ENCODE measurements around the gene SPHK1. TPM values are rescaled to one million over a fixed set of nuclear protein-coding genes. Genes with fewer than 3 reads are reported as not detected.
A peak's percentile ranks its signal among the peaks of the same experiment; 100 is the strongest.
"Not testable (repeated sequence)": the region's sequence is repeated elsewhere in the genome, so short reads cannot be mapped to it uniquely, and the experiment has no call there.

The SPHK1 gene
- total RNA-seq, 2 experiments from 2014 or later: 3.4 to 3.9 TPM

DNA sequence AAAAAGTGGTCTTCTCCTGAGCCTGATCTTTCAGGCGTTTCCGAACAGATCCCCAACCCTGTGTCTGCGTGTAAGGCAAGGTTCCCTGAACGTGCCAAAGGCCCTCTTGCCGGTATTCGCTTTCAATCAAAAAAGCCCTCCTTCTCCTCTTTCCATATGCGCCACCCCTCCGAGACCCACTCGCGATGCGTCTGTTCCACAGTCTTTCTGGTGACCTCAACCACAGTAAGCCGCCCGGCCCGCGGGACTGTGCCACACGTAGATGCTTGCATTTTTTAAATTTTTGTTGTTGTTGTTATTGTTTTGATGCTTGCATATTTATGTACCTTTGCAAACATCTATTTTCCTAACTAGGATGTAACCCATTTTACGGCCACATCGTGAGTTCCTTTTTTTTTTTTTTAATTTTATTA, 30.1 kb upstream of the SPHK1 start:
- H3K36me3 Mint-ChIP-seq: peaks cover 5% of the 10 kb centered on the region
- H3K27ac Mint-ChIP-seq: peak overlapping the region; percentile 99
- H3K27me3 Mint-ChIP-seq: peaks cover 5% of the 10 kb centered on the region
- H3K9me3 Mint-ChIP-seq: no peaks in the 10 kb centered on the region
- POLR2A ChIA-PET: interaction anchor here (1.0 to 3.7 kb wide), 3 partner anchors 30 to 209 kb away, joined by 3 to 63 read pairs (median 6); partner anchors contain the start of gene SPHK1
- DNase-seq: no peak
- no peak for ATAC-seq (ENCODE audit: low read depth)
- H3K4me3 Mint-ChIP-seq: peak overlapping the region; percentile 96
- H3K4me1 Mint-ChIP-seq: peaks cover 17% of the 10 kb centered on the region

DNA sequence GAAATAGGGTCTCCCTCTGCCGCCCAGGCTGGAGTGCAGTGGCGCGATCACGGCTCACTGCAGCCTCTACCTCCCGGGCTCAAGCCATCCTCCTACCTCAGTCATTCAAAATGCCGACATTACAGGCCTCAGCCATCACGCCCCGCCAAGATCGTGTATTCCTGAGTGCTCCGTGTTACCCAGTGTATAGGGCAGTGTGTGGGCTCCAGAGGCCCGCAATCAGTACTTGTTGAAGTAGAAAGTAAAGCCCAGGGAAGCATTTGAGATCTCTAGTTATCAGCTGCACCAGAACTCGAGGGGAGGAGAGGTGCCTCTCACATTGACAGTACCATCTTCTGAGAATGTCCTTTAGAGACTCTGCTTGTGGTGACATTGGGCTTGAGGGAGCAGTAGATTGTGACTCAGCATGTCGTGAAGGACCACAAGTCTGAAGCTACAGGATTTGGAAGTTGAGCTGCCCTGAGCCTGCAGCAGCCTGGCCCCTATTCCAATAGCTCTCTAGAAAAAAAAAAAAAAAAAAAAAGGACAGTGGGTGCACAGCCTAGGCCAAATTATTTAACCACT, 29.6 kb upstream of the SPHK1 start:
- H3K9me3 Mint-ChIP-seq: no peaks in the 10 kb centered on the region
- peaks cover 17% of the 10 kb centered on the region for H3K4me1 Mint-ChIP-seq
- peak overlapping the region; percentile 78 for H3K27ac Mint-ChIP-seq
- H3K27me3 Mint-ChIP-seq: peaks cover 5% of the 10 kb centered on the region
- DNase-seq (no peak), ATAC-seq (ENCODE audit: low read depth) (no peak)
- POLR2A ChIA-PET: interaction anchor here (1.0 to 3.7 kb wide), 3 partner anchors 11 to 138 kb away, joined by 5 to 63 read pairs (median 6); partner anchors contain the start of gene SPHK1
- H3K36me3 Mint-ChIP-seq: peaks cover 5% of the 10 kb centered on the region
- peak overlapping the region; percentile 96 for H3K4me3 Mint-ChIP-seq

DNA sequence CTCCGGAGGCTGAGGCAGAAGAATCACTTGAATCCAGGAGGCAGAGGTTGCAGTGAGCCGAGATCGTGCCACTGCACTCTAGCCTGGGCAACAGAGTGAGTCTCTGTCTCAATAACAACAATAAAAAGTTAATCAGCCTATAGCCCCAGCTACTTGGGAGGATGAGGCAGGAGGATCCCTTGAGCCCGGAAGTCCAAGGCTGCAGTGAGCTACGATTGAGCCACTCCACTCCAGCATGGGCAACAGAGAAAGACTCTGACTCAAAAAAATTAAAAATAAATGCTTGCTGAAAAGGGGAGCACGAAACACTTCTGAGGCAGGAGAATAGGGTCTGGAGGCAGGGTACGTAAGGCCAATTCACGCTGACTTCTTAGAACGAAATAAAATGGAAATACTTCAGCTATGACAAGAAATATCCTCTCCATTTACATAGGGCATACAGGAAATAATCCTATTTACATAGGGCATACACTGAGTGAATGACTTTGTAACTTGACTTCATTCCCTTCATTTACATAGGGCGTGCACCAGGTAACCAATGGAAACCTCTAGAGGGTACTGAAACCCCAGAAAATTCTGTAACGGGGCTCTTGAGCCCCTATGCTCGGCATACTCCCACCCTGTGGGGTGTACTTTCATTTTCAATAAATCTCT, 27.5 kb upstream of the SPHK1 start:
- H3K27ac Mint-ChIP-seq: no peak overlapping the region
- ATAC-seq (ENCODE audit: low read depth) (no peak), DNase-seq (no peak)
- H3K4me1 Mint-ChIP-seq: peaks cover 13% of the 10 kb centered on the region
- no peak overlapping the region for H3K4me3 Mint-ChIP-seq
- H3K27me3 Mint-ChIP-seq: peaks cover 11% of the 10 kb centered on the region
- no peaks in the 10 kb centered on the region for H3K9me3 Mint-ChIP-seq
- POLR2A ChIA-PET: no interaction called here
- H3K36me3 Mint-ChIP-seq: peaks cover 1% of the 10 kb centered on the region

DNA sequence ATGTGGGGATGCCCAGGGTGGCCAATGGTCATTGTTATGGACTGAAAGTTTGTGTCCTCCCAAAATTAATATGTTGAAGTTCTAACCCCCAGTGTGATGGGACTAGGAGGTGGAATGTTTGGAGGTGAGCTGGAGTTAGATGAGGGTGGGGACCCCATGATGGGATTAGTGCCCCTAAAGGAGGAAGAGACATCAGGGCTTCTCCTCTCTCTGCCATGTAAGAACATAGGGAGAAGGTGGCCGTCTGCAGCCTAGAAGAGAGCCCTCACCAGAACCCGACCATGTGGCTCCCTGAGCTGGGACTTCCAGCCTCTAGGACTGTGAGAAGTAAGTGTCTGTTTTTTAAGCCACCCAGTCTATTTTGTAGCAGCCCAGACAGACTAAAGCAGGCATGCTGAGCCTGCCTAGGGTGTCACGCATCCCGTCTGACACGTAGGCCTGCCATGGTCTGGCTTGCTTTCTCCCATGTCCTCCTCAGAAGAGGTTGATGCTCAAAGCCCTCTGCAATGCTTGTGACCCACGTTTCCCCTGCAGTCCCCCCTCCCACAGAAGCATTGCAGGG, 26.7 kb upstream of the SPHK1 start:
- no peak for DNase-seq
- Mint-ChIP-seq H3K27me3 (peaks cover 16% of the 10 kb centered on the region), H3K4me3 (no peak overlapping the region), H3K4me1 (peaks cover 8% of the 10 kb centered on the region), H3K27ac (no peak overlapping the region), H3K36me3 (no peaks in the 10 kb centered on the region), H3K9me3 (no peaks in the 10 kb centered on the region)
- ATAC-seq (ENCODE audit: low read depth): no peak
- POLR2A ChIA-PET: interaction anchor here (0.6 kb wide), 1 partner anchor 12 kb away, joined by 6 read pairs; no protein-coding TSS in a partner anchor

DNA sequence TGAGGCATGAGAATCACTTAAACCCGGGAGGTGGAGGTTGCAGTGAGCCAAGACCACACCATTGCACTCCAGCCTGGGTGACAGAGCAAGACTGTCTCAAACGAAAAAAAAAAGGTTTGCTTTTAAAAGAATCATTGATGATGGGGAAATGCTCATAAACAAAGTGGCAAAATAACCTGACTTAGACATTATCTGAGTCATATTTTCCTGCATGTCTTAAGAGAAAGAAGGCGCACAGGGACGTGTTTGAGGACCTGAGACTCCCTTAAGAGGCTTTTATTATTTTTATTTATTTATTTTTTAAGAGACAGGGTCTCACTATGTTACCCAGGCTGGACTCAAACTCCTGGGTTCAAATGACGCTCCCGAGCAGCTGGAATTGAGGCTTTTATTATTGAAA, 25.0 kb upstream of the SPHK1 start:
- POLR2A ChIA-PET: no interaction called here
- H3K27ac Mint-ChIP-seq: no peak overlapping the region

DNA sequence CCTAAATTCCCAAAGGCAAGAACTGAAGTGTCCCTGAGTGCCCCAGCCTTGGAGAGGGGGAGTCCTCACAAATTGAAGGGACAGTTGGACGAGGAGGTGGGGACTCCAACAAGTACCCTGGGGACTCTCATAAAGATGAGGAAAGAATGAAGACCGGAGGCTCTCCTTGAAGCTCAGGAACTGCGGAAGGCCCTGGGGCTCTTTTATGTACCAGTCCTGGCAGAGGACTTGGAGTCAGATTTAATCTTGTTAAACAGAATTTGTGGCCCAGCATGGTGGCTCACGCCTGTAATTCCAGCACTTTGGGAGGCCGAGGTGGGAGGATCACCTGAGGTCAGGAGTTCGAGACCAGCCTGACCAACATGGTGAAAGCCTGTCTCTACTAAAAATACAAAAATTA, 24.6 kb upstream of the SPHK1 start:
- DNase-seq; H3K4me3 Mint-ChIP-seq; H3K9me3 Mint-ChIP-seq; ATAC-seq (ENCODE audit: low read depth); H3K36me3 Mint-ChIP-seq; POLR2A ChIA-PET; H3K4me1 Mint-ChIP-seq; H3K27ac Mint-ChIP-seq: not testable (repeated sequence)
- H3K27me3 Mint-ChIP-seq: peaks cover 18% of the 10 kb centered on the region

More for the DNA sequence above, 25.0 kb upstream of the SPHK1 start:
- H3K36me3 Mint-ChIP-seq: no peaks in the 10 kb centered on the region
- no peaks in the 10 kb centered on the region for H3K9me3 Mint-ChIP-seq
- DNase-seq: no peak
- H3K4me1 Mint-ChIP-seq: peaks cover 8% of the 10 kb centered on the region
- no peak overlapping the region for H3K4me3 Mint-ChIP-seq
- peaks cover 16% of the 10 kb centered on the region for H3K27me3 Mint-ChIP-seq
- ATAC-seq (ENCODE audit: low read depth): no peak

DNA sequence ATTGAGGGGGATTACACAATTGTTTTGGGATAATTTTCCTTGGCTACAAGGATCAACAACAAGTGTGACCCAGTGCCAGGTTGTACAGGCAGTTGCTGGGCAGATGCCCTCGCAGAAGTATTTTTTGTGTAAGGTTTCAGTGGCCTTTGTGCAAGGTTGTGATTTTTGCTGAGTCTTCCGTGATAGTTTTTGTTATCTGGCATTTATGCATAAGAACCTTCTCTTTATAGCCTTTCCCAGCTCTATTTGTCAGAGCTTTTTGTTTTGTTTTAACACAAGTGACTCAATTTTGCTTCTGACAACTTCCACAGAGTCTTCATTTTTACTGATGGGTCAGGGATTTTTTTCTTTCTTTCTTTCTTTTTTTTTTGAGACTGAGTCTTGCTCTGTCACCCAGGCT, 23.9 kb upstream of the SPHK1 start:
- Mint-ChIP-seq H3K9me3 (no peaks in the 10 kb centered on the region), H3K27me3 (peaks cover 18% of the 10 kb centered on the region)
- POLR2A ChIA-PET: no interaction called here

DNA sequence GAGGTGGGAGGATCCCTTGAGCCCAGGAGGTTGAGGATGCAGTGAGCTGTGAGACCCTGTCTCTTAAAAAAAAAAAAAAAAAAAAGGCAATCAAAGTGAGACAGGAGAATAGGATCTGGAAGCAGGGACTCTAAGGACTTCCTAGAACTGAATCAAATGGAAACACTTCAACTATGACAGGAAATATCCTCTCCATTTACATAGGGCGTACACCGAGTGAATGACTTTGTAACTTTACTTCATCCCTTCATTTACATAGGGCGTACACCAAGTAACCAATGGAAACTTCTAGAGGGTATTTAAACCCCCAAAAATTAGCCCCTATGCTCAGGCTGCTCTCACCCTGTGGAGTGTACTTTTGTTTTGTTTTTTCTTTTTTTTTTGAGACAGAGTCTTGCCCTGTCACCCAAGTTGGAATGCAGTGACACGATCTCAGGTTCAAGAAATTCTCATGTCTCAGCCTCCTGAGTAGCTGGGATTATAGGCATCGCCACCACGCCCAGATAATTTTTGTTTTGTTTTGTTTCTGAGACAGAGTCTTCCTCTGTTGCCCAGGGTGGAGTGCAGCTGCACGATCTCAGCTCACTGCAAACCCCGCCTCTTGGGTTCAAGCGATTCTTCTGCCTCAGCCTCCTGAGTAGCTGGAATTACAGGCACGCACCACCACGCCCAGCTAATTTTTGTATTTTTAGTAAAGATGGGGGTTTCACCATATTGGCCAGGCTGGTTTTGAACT, 21.1 kb upstream of the SPHK1 start:
- DNase-seq (no peak), ATAC-seq (ENCODE audit: low read depth) (no peak)
- H3K36me3 Mint-ChIP-seq: no peaks in the 10 kb centered on the region
- H3K27ac Mint-ChIP-seq: no peak overlapping the region
- peaks cover 13% of the 10 kb centered on the region for H3K27me3 Mint-ChIP-seq
- POLR2A ChIA-PET: interaction anchor here (1.7 to 2.1 kb wide), 2 partner anchors 11 to 24 kb away, joined by 4 to 6 read pairs; no protein-coding TSS in a partner anchor
- no peak overlapping the region for H3K4me3 Mint-ChIP-seq
- no peaks in the 10 kb centered on the region for H3K9me3 Mint-ChIP-seq
- no peaks in the 10 kb centered on the region for H3K4me1 Mint-ChIP-seq

More for the DNA sequence above, 23.9 kb upstream of the SPHK1 start:
- Mint-ChIP-seq H3K4me1 (peaks cover 3% of the 10 kb centered on the region), H3K27ac (no peak overlapping the region), H3K36me3 (no peaks in the 10 kb centered on the region), H3K4me3 (no peak overlapping the region)
- DNase-seq (no peak), ATAC-seq (ENCODE audit: low read depth) (no peak)

DNA sequence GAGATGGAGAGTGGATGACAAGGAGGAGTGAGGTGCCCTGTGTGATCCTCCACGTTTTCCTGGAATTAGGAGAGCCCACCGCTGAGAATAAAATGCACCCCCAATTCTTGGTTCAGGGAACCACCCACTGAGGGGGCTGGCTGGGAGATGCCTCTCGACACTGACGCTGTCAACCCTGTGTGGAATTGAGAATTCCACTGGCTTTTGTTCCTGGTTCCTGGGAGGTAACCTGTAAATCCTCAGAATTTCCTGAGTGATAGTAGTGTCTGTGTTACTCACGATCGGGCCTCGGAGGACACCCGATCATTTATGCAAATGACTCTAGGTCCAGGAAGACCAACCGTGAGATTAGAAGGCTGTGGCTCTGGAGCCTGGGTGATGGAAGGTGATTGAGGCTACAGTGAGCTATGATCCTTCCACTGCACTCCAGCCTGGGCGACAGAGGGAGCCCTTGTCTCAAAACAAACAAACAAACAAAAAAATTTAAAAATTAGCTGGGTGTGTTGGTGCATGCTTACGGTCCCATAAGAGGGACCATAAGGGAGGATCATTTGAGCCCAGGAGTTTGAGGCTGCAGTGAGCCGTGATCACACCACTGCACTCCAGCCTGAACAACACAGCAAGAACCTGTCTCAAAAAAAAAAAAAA, 19.0 kb upstream of the SPHK1 start:
- H3K27ac Mint-ChIP-seq: no peak overlapping the region
- H3K4me1 Mint-ChIP-seq: no peaks in the 10 kb centered on the region
- POLR2A ChIA-PET: interaction anchor here (0.7 to 1.7 kb wide), 4 partner anchors 10 to 20 kb away, joined by 4 to 5 read pairs (median 4); partner anchors contain the start of gene PRPSAP1
- H3K36me3 Mint-ChIP-seq: no peaks in the 10 kb centered on the region
- ATAC-seq (ENCODE audit: low read depth) (no peak), DNase-seq (no peak)
- H3K9me3 Mint-ChIP-seq: no peaks in the 10 kb centered on the region
- no peak overlapping the region for H3K4me3 Mint-ChIP-seq
- peaks cover 13% of the 10 kb centered on the region for H3K27me3 Mint-ChIP-seq

DNA sequence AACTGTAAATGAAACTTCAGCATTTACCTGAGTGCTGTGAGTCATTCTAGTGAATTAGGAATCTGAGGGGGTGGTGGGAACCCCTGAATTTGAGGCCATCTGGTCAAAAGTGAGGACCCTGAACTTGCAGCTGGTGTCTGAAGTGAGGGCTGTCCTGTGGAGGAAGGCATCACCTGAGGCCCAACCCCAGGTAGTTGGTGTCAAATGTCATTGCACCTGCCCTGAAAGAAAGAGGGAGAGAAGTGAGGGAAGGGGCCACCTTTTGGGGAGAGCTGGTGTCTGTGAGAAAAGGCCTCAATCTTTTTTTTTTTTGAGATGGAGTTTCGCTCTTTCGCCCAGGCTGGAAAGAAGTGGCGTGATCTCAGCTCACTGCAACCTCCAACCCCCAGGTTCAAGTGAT, 18.2 kb upstream of the SPHK1 start:
- H3K36me3 Mint-ChIP-seq: no peaks in the 10 kb centered on the region
- POLR2A ChIA-PET: interaction anchor here (0.9 to 1.7 kb wide), 3 partner anchors 11 to 19 kb away, joined by 4 to 5 read pairs (median 4); partner anchors contain the start of gene PRPSAP1
- no peak for DNase-seq
- H3K27ac Mint-ChIP-seq: no peak overlapping the region
- no peaks in the 10 kb centered on the region for H3K9me3 Mint-ChIP-seq
- no peak overlapping the region for H3K4me3 Mint-ChIP-seq
- peaks cover 12% of the 10 kb centered on the region for H3K27me3 Mint-ChIP-seq
- no peaks in the 10 kb centered on the region for H3K4me1 Mint-ChIP-seq
- ATAC-seq (ENCODE audit: low read depth): no peak

DNA sequence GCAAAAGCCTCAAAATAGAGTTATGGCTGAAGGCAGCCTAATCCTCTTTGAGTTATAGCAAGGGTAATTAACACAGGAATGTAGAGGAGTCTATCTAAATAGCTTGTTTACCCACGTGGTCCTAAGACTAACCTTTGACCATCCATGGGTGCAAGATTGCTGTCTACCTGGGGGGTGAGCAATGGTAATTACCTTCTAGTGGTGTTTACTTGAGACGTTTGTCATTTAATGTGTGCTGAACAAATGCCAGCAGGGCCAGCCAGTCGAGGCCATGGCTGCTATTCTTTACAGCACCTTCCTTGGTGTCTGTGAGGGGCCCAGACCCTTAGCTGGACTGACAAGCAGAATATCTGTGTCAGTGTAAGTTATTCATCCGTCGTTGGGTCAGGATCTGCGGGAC, 16.8 kb upstream of the SPHK1 start:
- no peaks in the 10 kb centered on the region for H3K36me3 Mint-ChIP-seq
- no peaks in the 10 kb centered on the region for H3K9me3 Mint-ChIP-seq
- H3K27ac Mint-ChIP-seq: no peak overlapping the region
- ATAC-seq (ENCODE audit: low read depth) (no peak), DNase-seq (no peak)
- POLR2A ChIA-PET: interaction anchor here (1.5 kb wide), 1 partner anchor 17 kb away, joined by 4 read pairs; the partner anchor contains the start of gene SPHK1
- no peak overlapping the region for H3K4me3 Mint-ChIP-seq
- H3K27me3 Mint-ChIP-seq: peaks cover 4% of the 10 kb centered on the region
- H3K4me1 Mint-ChIP-seq: no peaks in the 10 kb centered on the region

DNA sequence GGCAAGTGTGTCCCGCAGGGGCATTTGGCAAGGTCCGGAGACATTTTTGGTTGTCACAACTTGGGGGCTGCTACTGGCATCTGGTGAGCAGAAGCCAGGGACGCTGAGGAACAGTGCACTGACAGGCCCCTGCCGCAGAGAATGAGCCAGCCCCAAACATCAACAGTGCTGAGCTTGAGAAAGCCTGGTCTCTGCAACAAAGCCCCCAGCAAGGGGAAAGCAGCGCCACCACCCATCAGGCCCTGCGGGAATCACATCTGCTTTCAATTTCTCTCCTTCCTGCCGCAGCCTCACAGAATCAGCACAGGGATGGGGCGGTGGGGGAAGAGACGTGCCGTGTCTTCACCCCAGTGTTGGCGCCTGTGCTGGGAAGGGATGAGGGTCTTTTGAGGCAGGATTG, 15.9 kb upstream of the SPHK1 start:
- Mint-ChIP-seq H3K4me3 (peak overlapping the region; percentile 32), H3K4me1 (no peaks in the 10 kb centered on the region), H3K27me3 (peaks cover 5% of the 10 kb centered on the region), H3K27ac (no peak overlapping the region), H3K36me3 (no peaks in the 10 kb centered on the region), H3K9me3 (no peaks in the 10 kb centered on the region)
- no peak for ATAC-seq (ENCODE audit: low read depth)
- POLR2A ChIA-PET: interaction anchor here (0.7 to 1.5 kb wide), 2 partner anchors 16 to 1762 kb away, joined by 3 to 4 read pairs; partner anchors contain the start of genes SPHK1 and TMC8
- DNase-seq: no peak

DNA sequence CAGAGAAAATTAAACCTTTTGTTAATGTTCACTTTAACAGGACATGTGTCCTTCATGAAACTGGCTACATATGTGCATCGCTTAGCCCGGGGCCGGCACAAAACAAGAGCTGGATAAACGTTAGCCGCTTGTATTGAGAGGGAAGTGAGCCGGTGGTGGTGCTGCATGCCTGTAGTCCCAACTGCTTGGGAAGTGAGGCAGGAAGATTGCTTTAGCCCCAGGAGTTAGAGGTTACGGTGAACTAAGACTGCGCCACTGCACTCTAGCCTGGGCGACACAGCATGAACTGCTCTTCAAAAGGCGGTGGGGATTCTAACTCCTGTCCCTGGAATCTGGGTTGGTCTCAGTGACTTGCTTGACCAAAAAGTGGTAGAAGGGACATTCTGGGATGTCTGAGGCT, 15.0 kb upstream of the SPHK1 start:
- Mint-ChIP-seq H3K9me3 (no peaks in the 10 kb centered on the region), H3K36me3 (no peaks in the 10 kb centered on the region), H3K27me3 (peaks cover 7% of the 10 kb centered on the region), H3K4me1 (no peaks in the 10 kb centered on the region), H3K4me3 (no peak overlapping the region), H3K27ac (no peak overlapping the region)
- no peak for ATAC-seq (ENCODE audit: low read depth)
- DNase-seq: no peak
- POLR2A ChIA-PET: interaction anchor here (0.6 to 0.7 kb wide), 2 partner anchors 483 to 1761 kb away, joined by 3 read pairs; partner anchors contain the start of gene TMC8
